Activated CD4-positive, alpha-beta T cell treated with anti-CD3 and anti-CD28 coated beads, Interleukin-2, amount 10 ng/mL, durations not matched to agents 7 days and 5 days (primary cell): Measurements from ENCODE around the gene RANBP3. TPM values are rescaled to one million over a fixed set of nuclear protein-coding genes. Genes with fewer than 3 reads are reported as not detected.
A peak's percentile ranks its signal among the peaks of the same experiment; 100 is the strongest.
"Not testable (repeated sequence)": the region's sequence is repeated elsewhere in the genome, so short reads cannot be mapped to it uniquely, and the experiment has no call there.

Experiments used
- CTCF ChIA-PET: fragments of 350-600 bp; sonication (Branson Sonifier 250); formaldehyde crosslinking; loops from one replicate; lab custom pipeline; 2021; ENCODE audit warnings: antibody characterized with exemption; lab: Charles Lee
- POLR2A ChIA-PET: fragments of 350-600 bp; sonication (Branson Sonifier 250); formaldehyde crosslinking; loops from one replicate; lab custom pipeline; 2021; ENCODE audit warnings: antibody characterized with exemption; lab: Charles Lee
- DNase-seq: peaks from one replicate; pipeline ENCODE4 v3.0.0-alpha.2; 2020
- H3K27ac Mint-ChIP-seq: one replicate; pipeline ENCODE4 v1.8.0; 2021; ENCODE audit warnings: mild to moderate bottlenecking, moderate library complexity, mixed read lengths
- H3K27me3 Mint-ChIP-seq: one replicate; pipeline ENCODE4 v1.8.0; 2021; ENCODE audit warnings: mixed read lengths
- H3K36me3 Mint-ChIP-seq: one replicate; pipeline ENCODE4 v1.8.0; 2021; ENCODE audit warnings: low read depth, mixed read lengths
- H3K4me1 Mint-ChIP-seq: one replicate; pipeline ENCODE4 v1.8.0; 2021; ENCODE audit warnings: mixed read lengths
- H3K4me3 Mint-ChIP-seq: one replicate; pipeline ENCODE4 v1.8.0; 2021; ENCODE audit warnings: mild to moderate bottlenecking, moderate library complexity, mixed read lengths
- H3K9me3 Mint-ChIP-seq: one replicate; pipeline ENCODE4 v1.8.0; 2021; ENCODE audit warnings: mixed read lengths
- total RNA-seq, 2 experiments: library from RNA; stranded (reverse); gene quantifications; one replicate each; pipeline ENCODE4 v1.2.3, GENCODE V29; 2021

RANBP3 gene, protein sequence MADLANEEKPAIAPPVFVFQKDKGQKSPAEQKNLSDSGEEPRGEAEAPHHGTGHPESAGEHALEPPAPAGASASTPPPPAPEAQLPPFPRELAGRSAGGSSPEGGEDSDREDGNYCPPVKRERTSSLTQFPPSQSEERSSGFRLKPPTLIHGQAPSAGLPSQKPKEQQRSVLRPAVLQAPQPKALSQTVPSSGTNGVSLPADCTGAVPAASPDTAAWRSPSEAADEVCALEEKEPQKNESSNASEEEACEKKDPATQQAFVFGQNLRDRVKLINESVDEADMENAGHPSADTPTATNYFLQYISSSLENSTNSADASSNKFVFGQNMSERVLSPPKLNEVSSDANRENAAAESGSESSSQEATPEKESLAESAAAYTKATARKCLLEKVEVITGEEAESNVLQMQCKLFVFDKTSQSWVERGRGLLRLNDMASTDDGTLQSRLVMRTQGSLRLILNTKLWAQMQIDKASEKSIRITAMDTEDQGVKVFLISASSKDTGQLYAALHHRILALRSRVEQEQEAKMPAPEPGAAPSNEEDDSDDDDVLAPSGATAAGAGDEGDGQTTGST
- 10 to 100 TPM; 97.4 to 98.0 TPM for total RNA-seq

DNA sequence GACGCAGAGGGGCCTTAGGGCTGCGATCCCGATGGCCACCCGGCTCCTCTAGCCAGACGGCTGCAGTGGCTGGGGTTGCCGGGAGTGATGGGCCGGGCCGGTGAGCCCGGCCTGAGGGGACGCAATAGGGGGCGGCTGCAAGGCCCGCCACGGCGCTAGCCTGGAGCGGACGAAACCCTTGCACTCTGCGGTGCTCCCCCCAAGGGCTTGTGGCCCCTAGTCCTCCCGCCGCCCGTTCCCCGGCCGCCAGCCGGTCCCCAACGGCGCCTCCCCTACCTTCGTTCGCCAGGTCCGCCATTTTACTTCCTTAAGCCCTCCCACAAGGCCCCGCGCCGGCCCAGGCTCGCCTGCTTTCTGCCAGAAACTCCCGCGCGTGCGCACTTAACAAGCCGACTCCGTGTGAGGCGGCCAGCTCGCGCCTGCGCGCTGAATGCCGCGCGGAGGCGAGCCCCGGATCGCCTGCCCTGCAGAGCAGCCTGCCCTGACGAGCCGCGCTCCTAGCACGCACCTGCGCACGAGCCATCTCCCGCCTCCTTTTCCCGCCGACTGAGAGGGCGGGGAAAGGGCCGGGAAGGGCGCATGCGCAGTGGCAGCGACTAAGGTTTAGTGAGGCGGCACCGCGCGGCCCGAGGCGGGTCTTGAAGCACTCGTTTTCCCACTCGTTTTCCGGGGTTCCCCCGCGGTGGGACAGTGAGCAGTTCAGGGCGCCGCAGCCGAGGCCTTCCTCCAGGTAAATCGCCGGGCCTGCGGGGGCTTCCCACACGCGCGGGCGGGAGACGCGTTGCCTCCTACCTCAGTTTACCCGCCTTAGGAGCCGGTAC is at the start of gene RANBP3:
Gene RANBP3, minus strand, starts transcription at position 356 of the 821 bp plus-strand sequence. Its CDS starts 58 bp downstream, at position 298.
- DNase-seq: peak; percentile 98
- H3K4me1 Mint-ChIP-seq: peaks cover 59% of the 10 kb centered on the region
- H3K27me3 Mint-ChIP-seq: no peaks in the 10 kb centered on the region
- H3K9me3 Mint-ChIP-seq: no peaks in the 10 kb centered on the region
- ChIA-PET CTCF (interaction anchor here (0.7 to 3.7 kb wide), 6 partner anchors 9 to 174 kb away, joined by 3 to 16 read pairs (median 9); no protein-coding TSS in a partner anchor), POLR2A (interaction anchor here (0.7 to 0.9 kb wide), 2 partner anchors 74 to 150 kb away, joined by 3 read pairs; no protein-coding TSS in a partner anchor)
- H3K27ac Mint-ChIP-seq: peak within 1 kb of the TSS; percentile 93
- H3K4me3 Mint-ChIP-seq: peak within 1 kb of the TSS; percentile 94
- H3K36me3 Mint-ChIP-seq: peaks cover 24% of the 10 kb centered on the region

DNA sequence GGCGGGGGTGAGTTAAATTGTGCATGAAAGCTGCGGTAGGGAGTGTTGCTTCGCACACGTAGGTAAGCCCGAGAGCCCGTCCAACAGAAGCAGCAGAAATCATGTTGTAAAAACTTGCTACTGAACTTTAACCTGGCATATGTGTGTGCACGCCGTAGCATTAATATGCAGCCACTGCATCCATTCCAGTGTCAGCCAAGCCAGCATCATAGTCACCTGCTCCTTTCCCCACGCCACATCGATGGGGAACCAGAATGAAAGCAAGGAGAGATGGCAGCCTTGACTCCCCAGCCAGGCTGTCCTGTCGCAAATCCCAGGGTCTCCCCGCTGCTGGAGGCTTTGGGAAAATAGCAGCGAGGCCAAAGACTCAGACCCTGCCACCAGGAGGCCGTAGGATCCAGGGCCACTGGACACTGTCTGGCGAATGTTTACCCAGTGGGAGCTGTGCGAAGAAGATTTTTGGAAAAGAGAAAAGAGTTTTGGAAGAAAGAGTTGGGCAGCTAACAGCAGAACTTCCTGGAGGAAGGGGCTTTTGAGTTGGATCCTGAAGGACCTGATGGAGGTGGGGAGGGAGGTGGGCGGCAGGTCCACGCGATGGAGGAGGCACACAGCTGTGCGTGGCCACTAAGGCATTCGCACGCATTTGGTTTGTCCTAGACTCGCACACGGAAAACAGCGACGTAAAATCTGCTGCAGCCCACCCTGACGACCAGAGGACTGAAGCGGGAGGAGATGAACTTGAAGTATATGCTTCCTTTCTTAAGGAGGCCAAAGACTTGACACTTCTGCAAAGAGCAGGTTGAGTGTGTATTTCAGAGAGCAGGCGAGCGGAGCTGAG is 48.7 kb upstream of the RANBP3 start:
- DNase-seq: no peak
- H3K27ac Mint-ChIP-seq: no peak overlapping the region
- no peaks in the 10 kb centered on the region for H3K36me3 Mint-ChIP-seq
- H3K4me1 Mint-ChIP-seq: no peaks in the 10 kb centered on the region
- H3K9me3 Mint-ChIP-seq: no peaks in the 10 kb centered on the region
- POLR2A ChIA-PET: no interaction called here
- CTCF ChIA-PET: interaction anchor here (0.7 to 3.5 kb wide), 5 partner anchors 21 to 223 kb away, joined by 3 to 15 read pairs (median 3); no protein-coding TSS in a partner anchor
- H3K4me3 Mint-ChIP-seq: no peak overlapping the region
- H3K27me3 Mint-ChIP-seq: no peaks in the 10 kb centered on the region

DNA sequence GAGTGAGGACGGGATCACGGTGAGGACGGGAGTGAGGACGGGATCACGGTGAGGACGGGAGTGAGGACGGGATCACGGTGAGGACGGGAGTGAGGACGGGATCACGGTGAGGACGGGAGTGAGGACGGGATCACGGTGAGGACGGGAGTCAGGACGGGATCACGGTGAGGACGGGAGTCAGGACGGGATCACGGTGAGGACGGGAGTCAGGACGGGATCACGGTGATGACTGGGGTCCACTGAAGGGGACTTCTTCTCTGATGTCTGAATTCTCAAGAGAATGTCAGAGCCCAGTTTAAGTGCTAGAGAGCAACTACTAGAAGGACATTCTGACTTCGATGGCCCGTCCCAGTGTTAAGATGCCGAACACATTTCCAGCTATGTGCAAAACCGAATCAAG is 46.8 kb upstream of the RANBP3 start:
- CTCF ChIA-PET, DNase-seq, H3K27ac Mint-ChIP-seq, H3K4me1 Mint-ChIP-seq, H3K27me3 Mint-ChIP-seq, H3K4me3 Mint-ChIP-seq, H3K9me3 Mint-ChIP-seq, POLR2A ChIA-PET, H3K36me3 Mint-ChIP-seq: not testable (repeated sequence)

DNA sequence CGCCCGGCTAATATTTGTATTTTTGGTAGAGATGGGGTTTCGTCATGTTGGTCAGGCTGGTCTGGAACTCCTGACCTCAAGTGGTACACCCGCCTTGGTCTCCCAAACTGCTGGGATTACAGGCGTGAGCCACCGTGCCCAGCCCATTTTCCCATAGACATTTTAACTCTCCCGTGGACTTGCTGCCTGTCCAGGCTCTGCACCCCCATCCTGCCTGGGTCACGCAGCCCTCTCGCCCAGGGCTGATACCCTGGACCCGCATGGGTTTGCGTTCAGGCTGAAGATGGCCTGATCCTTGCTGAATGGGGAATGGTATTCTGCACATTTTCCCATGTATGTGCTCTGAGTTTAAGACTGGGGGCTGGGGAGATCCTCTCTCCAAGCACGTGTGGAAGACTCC is 46.0 kb upstream of the RANBP3 start:
- H3K27me3 Mint-ChIP-seq: no peaks in the 10 kb centered on the region
- CTCF ChIA-PET: interaction anchor here (2.1 kb wide), 1 partner anchor 64 kb away, joined by 7 read pairs; no protein-coding TSS in a partner anchor
- POLR2A ChIA-PET: no interaction called here
- H3K4me3 Mint-ChIP-seq: no peak overlapping the region
- no peaks in the 10 kb centered on the region for H3K9me3 Mint-ChIP-seq
- H3K4me1 Mint-ChIP-seq: no peaks in the 10 kb centered on the region
- DNase-seq: no peak
- no peak overlapping the region for H3K27ac Mint-ChIP-seq
- no peaks in the 10 kb centered on the region for H3K36me3 Mint-ChIP-seq

DNA sequence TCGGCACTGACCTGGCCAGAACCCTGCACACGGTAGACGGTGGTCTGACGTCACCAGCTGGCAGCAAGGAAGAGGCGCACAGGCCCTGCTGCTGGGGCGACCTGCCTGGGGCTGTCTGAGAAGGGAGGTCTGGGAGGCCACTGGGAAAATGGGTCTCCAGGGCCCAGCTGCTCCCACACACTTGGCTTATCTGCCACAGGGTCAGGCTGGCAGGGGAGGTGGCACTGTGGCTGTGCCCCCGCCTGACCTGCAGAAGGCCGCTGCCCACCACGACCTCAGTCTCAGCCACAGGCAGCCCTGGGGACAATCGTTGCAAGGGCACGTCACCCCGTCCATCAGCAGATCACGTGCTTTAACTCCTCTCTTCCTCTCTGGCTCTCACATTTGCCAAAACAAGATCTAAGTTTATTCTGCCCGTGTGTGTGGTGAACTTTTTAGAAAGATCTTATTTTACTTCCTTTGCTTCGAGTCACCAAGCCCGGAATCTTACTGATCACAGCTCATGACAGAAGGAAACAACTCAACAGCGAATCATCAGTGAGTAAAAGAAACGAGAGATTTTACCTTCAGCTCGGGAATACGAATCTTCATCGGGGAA is 45.2 kb upstream of the RANBP3 start:
- Mint-ChIP-seq H3K4me1 (no peaks in the 10 kb centered on the region), H3K36me3 (no peaks in the 10 kb centered on the region), H3K27ac (no peak overlapping the region), H3K9me3 (no peaks in the 10 kb centered on the region), H3K27me3 (no peaks in the 10 kb centered on the region), H3K4me3 (no peak overlapping the region)
- POLR2A ChIA-PET: no interaction called here
- DNase-seq: no peak
- CTCF ChIA-PET: interaction anchor here (1.0 to 3.5 kb wide), 13 partner anchors 10 to 233 kb away, joined by 3 to 30 read pairs (median 7); partner anchors contain the start of genes NRTN and RANBP3

DNA sequence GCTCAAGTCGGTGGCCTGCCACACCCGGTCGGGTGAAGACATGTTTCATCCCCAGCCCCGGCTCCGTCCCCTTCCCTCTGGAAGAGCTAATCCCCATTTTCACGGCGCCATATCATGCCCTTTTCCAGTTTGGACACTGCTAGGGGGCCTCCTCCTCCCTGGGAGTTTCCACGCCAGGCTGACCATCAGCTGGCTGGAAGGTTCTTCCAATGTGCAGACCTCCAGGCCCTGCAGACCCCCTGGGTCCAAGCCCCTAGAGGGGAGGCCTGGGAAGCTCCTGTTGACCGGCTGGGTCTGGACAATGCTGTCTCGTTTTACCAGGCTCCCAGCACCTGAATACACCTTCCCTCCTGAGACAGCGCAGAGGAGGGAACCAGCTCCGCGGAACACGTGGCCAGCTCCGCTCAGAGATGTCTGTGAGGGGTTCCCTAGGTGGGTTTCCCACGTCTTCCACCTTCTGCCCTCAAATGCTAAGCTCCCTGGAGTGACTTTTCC is 44.7 kb upstream of the RANBP3 start:
- no peak overlapping the region for H3K27ac Mint-ChIP-seq
- H3K27me3 Mint-ChIP-seq: no peaks in the 10 kb centered on the region
- POLR2A ChIA-PET: no interaction called here

DNA sequence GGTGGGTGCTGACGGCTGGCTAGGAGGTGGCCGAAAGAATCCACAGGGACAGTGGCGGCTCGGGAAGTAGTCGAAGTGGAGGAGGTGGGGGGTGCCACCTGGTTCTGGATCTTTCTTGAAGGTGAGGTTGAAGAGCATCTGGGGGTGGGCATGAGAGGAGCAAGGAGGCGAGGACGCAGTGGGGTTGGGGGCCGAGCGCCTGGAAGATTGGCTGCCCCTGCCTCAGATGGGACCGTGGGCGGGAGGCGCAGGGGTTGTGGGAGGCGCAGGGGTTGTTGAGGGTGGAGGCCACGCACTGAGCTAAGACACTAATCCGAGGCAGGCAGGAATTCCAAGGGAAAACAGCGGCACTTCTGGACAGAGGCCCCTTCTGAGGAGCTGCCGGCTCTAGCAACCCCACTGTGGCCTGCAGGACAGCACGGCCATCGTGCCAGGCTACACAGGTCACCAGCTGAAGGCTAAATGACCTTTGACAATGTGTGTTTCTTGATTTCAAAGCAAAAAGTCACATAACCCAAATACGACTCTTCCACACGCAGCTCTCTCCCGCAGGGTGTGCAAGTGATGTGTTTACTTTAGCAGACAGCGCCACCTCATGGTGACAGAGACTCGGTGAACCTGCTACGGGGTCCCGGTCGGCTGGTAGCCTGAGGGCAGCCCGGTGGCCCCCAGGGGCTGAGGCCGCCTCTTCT is 44.1 kb upstream of the RANBP3 start:
- POLR2A ChIA-PET: interaction anchor here (0.6 kb wide), 1 partner anchor 218 kb away, joined by 3 read pairs; no protein-coding TSS in a partner anchor
- Mint-ChIP-seq H3K36me3 (no peaks in the 10 kb centered on the region), H3K9me3 (no peaks in the 10 kb centered on the region), H3K27me3 (no peaks in the 10 kb centered on the region), H3K27ac (no peak overlapping the region), H3K4me3 (no peak overlapping the region), H3K4me1 (no peaks in the 10 kb centered on the region)
- peak; percentile 87 for DNase-seq
- CTCF ChIA-PET: interaction anchor here (0.5 to 3.5 kb wide), 26 partner anchors 9 to 424 kb away, joined by 3 to 30 read pairs (median 4); partner anchors contain the start of genes NRTN and RANBP3

More for the DNA sequence above, 44.7 kb upstream of the RANBP3 start:
- no peaks in the 10 kb centered on the region for H3K9me3 Mint-ChIP-seq
- CTCF ChIA-PET: interaction anchor here (0.6 to 3.5 kb wide), 21 partner anchors 9 to 374 kb away, joined by 3 to 30 read pairs (median 5); partner anchors contain the start of genes NRTN and RANBP3
- no peaks in the 10 kb centered on the region for H3K36me3 Mint-ChIP-seq
- DNase-seq: no peak
- H3K4me3 Mint-ChIP-seq: no peak overlapping the region
- H3K4me1 Mint-ChIP-seq: no peaks in the 10 kb centered on the region

DNA sequence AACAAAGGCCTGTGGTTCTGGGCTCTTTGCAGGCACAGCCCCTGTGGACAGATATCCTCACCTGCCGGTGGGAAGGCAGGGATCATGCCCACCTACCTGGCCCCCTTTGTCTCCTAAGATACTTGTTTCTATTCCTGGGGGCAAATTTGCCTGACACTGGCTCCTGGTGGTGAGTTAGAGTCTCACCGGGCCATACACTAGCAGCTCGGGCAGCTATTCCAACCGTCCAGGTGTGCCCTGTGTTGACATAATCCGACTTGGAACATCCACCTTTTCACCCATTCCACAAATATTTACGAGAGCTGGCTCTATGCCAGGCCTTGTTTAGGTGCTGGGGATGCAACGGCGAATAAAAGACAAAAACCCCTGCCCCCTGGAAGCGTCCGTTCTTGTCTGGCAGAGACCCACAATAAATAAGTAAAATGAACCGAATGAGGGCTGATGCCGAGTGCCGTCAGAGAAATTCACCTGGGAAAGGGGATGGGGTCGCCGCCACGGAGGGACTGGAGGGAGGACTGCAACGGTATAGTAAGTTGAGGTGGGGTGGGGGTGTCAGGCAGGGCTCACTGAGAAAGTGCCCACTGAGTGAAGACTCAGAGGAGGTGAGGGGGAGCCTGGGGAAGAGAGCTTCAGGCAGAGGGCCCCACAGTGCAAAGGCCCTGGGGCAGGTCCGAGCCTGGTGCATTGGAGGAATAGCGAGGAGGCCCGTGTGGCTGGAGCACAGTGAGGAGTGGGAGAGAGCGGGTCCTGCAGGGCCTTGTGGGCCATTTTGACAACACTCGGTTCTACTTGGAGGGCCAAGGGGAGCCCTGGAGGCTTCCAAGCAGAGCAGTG is 43.2 kb upstream of the RANBP3 start:
- no peaks in the 10 kb centered on the region for H3K36me3 Mint-ChIP-seq
- DNase-seq: no peak
- H3K9me3 Mint-ChIP-seq: no peaks in the 10 kb centered on the region
- no peak overlapping the region for H3K27ac Mint-ChIP-seq
- H3K4me3 Mint-ChIP-seq: no peak overlapping the region
- POLR2A ChIA-PET: no interaction called here
- CTCF ChIA-PET: interaction anchor here (0.6 to 3.5 kb wide), 10 partner anchors 21 to 217 kb away, joined by 3 to 30 read pairs (median 8); partner anchors contain the start of genes NRTN and RANBP3
- H3K4me1 Mint-ChIP-seq: no peaks in the 10 kb centered on the region
- H3K27me3 Mint-ChIP-seq: no peaks in the 10 kb centered on the region

DNA sequence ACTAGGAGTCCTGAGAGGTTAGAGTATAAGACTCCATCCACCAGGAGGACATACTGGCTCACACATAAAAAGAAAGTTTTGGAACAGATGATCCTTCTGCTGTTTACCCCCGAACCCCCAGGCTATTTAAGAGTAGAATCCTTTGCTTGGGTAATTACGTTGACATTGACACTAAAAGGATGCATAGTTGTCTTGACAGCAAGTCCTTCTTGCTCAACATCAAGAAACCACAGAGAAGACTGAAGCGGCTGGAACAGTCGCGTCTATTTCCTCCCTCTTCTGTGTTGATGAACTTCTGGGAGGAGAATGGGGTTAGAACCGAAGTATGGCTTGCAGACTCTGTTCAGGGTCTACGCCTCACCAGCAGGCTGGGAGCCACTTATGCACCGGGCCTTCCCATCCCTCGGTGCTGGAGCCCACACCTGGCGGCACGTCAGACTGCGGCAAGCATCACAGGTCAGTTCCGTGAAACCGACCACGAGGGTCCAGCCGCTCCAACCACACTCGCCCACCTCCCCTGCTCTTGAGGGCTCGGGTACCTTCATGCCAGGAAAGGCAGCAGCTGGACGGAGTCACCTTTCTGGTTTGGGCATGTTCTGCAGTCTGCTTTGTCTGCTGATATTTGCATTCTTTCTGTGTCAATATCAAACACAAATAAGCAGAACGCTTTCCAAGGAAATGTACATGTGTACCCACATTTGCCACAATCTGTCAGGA is 42.4 kb upstream of the RANBP3 start:
- CTCF ChIA-PET: interaction anchor here (3.5 kb wide), 1 partner anchor 216 kb away, joined by 30 read pairs; the partner anchor contains the start of gene NRTN
- no peak for DNase-seq
- no peaks in the 10 kb centered on the region for H3K36me3 Mint-ChIP-seq
- no peak overlapping the region for H3K27ac Mint-ChIP-seq
- H3K27me3 Mint-ChIP-seq: no peaks in the 10 kb centered on the region
- H3K4me1 Mint-ChIP-seq: no peaks in the 10 kb centered on the region
- no peaks in the 10 kb centered on the region for H3K9me3 Mint-ChIP-seq
- H3K4me3 Mint-ChIP-seq: no peak overlapping the region
- POLR2A ChIA-PET: no interaction called here

DNA sequence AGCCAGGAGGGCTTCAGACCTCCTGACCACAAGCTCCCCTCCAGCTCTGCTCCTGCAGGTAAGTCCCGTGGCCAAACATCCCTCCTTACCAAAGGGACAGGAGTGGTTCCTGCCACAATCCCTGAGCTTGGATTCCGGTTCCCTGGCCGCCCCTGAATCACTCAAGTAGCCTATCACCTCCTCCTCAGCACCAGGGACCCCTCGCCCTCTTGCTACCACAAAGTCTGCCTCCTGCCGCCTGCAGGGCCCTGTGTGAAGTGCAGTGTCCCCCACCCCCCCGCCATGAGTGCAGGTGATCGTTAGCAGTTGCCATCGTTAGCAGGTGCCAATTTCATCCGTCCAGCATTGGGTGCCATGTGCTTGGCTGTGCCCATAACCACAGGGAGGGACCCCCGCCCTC is 40.8 kb upstream of the RANBP3 start:
- ChIA-PET POLR2A (no interaction called here), CTCF (no interaction called here)
- Mint-ChIP-seq H3K27me3 (no peaks in the 10 kb centered on the region), H3K36me3 (no peaks in the 10 kb centered on the region), H3K27ac (no peak overlapping the region), H3K9me3 (no peaks in the 10 kb centered on the region), H3K4me3 (no peak overlapping the region), H3K4me1 (no peaks in the 10 kb centered on the region)
- DNase-seq: no peak
